Measurements from ENCODE around the gene LAG3.

- TF ChIP-seq POLR2AphosphoS5 (IDR thresholded peaks at IDR 0.05; ENCODE audit: low read depth, low read length) (no peak), NRF1 (IDR thresholded peaks at IDR 0.05; ENCODE audit: low read depth, low read length) (no peak), YY1 (IDR thresholded peaks at IDR 0.05; ENCODE audit: low read depth) (no peak)
- TF ChIP-seq, protein P1, sequence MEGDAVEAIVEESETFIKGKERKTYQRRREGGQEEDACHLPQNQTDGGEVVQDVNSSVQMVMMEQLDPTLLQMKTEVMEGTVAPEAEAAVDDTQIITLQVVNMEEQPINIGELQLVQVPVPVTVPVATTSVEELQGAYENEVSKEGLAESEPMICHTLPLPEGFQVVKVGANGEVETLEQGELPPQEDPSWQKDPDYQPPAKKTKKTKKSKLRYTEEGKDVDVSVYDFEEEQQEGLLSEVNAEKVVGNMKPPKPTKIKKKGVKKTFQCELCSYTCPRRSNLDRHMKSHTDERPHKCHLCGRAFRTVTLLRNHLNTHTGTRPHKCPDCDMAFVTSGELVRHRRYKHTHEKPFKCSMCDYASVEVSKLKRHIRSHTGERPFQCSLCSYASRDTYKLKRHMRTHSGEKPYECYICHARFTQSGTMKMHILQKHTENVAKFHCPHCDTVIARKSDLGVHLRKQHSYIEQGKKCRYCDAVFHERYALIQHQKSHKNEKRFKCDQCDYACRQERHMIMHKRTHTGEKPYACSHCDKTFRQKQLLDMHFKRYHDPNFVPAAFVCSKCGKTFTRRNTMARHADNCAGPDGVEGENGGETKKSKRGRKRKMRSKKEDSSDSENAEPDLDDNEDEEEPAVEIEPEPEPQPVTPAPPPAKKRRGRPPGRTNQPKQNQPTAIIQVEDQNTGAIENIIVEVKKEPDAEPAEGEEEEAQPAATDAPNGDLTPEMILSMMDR (IDR thresholded peaks at IDR 0.05): no peak
Measured at GRCh38 chr12:6779708-6780432, 7.5 kb downstream of the LAG3 start.
